HG03045 (cell line): ENCODE data around the gene CSNK1G2.

ENCODE experiments used
- ATAC-seq: cut with Tn5 transposase; IDR thresholded peaks from one replicate; pipeline ENCODE4 v1.9.1; 2021; ENCODE audit warnings: mild to moderate bottlenecking, moderate library complexity; ENCODE audit not compliant: unreplicated experiment

The CSNK1G2 gene

GRCh38 chr19:1917926-1918325 is 23.0 kb upstream of the CSNK1G2 start:
- no peak for ATAC-seq

GRCh38 chr19:1918975-1919374 is 22.0 kb upstream of the CSNK1G2 start:
- no peak for ATAC-seq

DNA sequence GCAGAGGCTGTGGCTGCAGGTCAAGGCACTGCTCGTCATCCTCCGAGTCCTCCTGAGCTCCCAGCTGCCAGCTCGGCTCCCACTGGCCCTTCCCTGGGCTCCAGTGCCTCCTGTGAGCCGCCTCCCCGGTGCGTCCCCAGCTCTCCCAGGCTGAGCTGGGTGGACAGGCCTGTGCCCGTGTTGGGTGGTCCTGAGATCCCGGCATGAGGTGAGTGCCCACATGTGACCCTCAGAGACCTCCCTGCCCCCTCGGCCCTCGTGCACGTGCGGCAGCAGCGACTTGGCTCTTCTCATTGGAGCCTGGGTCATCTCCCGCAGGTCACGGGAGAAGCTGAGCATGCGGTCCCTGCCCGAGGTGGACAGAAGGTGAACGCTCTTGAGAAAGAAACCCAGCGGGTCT is 20.3 kb upstream of the CSNK1G2 start:
- no peak for ATAC-seq

DNA sequence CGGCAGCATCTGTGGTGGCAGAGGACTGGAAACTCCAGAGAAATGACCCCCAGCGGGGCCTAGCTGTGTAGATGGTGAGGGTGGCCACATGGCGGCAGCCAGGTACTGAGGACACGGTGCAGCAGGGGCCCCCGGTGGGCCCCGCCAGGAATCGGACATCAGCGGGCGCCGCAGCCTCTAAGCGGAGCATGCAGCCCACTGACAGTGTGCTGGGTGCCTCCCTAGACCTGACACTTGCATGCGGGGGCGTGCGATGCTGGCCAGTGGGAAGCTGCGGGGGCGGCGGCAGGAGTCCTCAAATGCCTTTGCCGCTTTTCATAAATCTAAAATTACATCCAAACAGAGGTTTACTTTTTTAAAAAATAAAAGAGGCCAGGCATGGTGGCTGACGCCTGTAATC is 19.6 kb upstream of the CSNK1G2 start:
- ATAC-seq, result no peak

GRCh38 chr19:1921825-1922224 is 19.1 kb upstream of the CSNK1G2 start:
- ATAC-seq, result no peak

DNA sequence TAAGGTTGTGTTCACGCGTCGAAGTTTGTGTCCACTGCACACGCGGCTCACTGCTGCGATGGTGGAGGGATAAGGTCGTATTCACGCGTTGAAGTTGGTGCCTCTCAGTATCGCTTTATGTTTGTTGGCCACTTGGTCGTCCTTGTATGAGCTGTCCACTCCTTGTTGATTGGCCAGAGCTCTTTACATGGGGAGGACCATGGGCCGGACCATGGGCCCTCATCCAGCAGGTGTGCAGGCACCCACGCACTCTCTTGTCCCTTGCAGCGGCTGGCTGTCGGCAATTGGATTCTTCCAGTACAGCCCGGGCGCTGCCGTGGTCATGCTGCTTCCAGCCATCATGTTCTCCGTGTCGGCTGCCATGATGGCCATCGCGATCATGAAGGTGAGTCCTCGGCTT is 18.2 kb upstream of the CSNK1G2 start:
- no peak for ATAC-seq

GRCh38 chr19:1923319-1923718 is 17.7 kb upstream of the CSNK1G2 start:
- ATAC-seq, result no peak

DNA sequence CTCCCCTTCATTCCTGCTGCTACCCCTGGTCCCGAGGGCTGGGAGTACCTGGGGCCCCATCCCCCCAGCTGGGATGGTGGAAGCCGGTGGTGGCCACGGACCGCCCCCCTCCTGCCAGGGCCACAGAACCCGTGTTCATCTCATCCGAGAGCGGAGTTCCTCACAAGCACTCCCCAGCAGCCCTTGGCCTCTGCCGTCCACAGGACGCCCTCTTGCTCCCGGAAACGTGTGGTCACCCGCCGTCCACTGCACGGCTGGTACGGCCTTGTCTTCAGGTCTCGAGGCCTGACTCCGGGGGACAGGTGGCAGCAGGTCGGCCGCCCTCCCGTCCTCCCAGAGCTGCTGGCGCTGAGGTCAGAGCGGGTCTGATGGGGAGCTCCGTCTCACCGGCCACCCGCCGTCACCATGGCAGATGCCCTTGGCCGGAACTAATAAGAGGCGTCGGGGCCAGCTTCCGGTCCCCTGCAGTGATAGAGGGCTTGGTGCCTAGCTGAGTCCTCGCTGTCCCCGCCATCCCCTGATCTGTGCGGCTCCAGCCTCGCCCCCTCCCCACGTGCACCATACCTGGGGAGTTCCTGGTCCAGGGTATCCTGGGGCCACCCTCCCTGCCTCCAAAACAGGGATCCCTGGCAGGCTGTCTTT is 16.5 kb upstream of the CSNK1G2 start:
- ATAC-seq, result no peak

GRCh38 chr19:1925544-1925943 is 15.4 kb upstream of the CSNK1G2 start:
- ATAC-seq, result no peak

GRCh38 chr19:1929021-1929742 is 11.8 kb upstream of the CSNK1G2 start:
- peak; percentile 73 for ATAC-seq

- no peak for ATAC-seq
Observed at GRCh38 chr19:1931445-1931844, 9.5 kb upstream of the CSNK1G2 start.

DNA sequence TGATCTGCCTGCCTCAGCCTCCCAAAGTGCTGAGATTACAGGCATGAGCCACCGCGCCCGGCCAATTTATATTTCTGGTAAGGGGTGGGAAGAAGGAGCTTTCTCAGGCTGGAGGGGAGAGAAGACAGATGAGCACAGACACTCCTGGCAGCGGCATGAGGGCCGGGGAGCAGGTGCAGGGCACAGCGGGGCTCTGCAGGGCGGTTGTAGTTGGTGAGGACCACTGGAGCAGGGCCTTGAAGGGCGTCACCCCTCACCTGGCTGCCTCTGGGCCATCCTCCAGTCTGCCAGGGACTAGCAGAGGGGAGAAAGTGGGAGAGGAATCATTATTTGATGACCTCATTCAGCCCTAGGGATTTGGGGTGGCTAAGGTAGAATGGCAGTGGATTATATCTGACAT is 8.6 kb upstream of the CSNK1G2 start:
- no peak for ATAC-seq

GRCh38 chr19:1933244-1933643 is 7.7 kb upstream of the CSNK1G2 start:
- no peak for ATAC-seq

DNA sequence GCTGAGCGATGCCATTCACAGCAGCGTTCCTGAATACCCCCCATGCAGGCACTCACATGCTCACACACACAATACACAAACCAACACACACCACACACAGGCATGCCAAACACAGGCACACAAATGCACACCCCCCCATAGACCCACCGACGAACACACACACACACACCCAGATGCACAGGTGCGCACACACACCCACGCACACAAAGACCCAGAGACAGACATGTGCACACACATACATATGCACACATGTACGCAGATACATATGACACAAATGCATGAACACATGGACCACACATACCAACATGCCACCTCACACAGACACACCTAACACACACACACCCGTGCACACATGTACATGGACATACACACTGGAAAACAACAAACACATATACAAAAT is 7.0 kb upstream of the CSNK1G2 start:
- ATAC-seq, result no peak

DNA sequence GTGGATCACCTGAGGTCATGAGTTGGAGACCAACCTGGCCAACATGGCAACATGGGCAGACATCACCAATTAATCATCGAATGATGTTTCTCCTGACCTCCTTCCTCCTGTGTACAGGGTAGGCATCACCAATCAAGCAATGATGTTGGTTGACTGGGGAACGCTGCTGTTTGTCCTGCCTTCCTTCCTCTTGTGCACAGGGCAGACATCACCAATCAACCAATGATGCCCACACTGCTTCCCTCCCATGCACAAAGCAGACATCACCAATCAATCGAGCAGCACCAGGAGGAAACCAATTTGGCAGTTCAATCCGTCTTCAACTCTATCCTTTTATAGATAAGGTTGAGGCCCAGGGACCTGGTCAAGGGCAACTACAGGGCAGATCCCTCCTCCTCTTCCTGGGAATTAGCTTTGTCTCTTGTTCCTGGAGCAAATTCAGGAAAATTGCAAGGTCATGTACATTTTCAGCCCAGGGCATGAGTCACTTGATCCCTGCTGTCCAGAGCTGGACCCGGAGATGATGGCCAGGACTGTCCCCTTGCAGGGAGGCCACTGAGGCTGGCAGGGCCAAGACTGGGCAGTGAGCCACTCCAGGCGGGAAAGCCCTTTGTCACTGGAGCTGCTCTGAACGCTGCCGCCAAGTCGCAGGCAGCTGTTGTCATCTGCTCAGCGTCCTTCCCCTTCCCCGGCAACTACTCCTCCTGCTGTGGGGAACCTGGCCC is 5.3 kb upstream of the CSNK1G2 start:
- ATAC-seq, result no peak

GRCh38 chr19:1936430-1936829 is 4.5 kb upstream of the CSNK1G2 start:
- ATAC-seq, result no peak

- ATAC-seq, result no peak
Observed at GRCh38 chr19:1936916-1937610, 3.9 kb upstream of the CSNK1G2 start.

DNA sequence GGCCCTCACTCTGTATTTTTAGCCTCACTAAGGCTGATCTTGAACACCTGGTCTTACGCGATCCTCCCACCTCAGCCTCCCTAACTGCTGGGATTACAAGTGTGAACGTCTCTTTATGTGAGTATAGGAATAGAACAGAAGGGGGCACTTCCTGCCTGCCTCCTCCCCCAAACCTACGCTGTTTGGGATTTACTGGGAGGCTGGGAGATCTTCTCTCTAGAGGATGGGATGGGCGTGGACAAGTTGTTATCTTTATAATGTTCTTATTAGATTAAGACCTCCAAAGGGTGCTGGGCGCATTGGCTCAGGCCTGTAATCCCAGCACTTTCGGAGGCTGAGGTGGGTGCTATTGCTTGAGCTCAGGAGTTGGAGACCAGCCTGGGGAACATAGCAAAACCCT is 2.9 kb upstream of the CSNK1G2 start:
- ATAC-seq, result no peak

- no peak for ATAC-seq
Observed at GRCh38 chr19:1942078-1942933, 1.3 kb downstream of the CSNK1G2 start.

DNA sequence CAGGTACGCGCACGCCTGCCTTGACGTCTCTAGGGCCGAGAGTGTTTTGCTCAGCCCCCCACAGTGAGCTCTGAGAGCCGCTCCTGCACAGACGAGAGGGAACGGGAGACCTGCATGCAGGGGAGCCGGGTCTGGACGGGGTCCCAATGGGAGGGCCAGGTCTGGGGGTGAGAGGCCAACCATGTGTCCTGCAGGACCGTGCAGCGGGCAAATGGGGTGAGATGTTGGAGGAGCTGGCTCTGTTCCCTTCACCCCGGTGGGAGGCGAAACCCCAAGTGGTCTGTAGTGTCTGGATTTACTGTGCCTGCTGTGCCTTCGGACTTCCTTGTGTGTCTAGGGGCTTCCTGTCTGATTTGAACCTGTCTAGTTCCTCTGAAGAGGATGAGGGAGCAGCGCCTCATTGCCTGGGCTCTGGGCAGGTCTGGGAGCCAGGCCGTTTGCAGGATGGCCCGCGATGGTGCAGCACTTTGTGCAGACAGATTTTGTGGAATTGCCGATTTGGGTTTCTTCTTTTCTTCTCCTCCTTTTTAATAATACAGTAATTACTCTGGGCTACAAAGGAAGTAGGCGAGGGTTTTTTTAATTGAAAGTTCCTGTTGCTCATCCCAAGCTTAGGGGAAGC is 2.1 kb downstream of the CSNK1G2 start:
- no peak for ATAC-seq
